K562 (cell line): ENCODE results near the gene REEP2. TPM values are rescaled to one million over a fixed set of nuclear protein-coding genes. Genes with fewer than 3 reads are reported as not detected.

Source experiments
- BACH1 ChIP-seq: fragments of 200-800 bp; sonication (Bioruptor generic); IDR thresholded peaks from 2 replicates; pipeline ENCODE4 v1.6.1; 2016; ENCODE audit warnings: missing genetic modification characterization, missing compliant biosample characterization
- FUS ChIP-seq: fragments of 200-400 bp; formaldehyde crosslinking; optimal IDR thresholded peaks from 2 replicates; pipeline ENCODE3; 2017; ENCODE audit warnings: low read depth, low read length
- GATAD2B ChIP-seq: fragments of 450-650 bp; IDR thresholded peaks from 2 replicates; pipeline ENCODE4 v1.6.1; 2017; ENCODE audit warnings: mild to moderate bottlenecking, borderline replicate concordance
- HDAC8 ChIP-seq: fragments of 450-650 bp; IDR thresholded peaks from 2 replicates; pipeline ENCODE4 v1.6.1; 2016; ENCODE audit warnings: mild to moderate bottlenecking, missing genetic modification characterization, moderate library complexity, missing compliant biosample characterization
- NFIC ChIP-seq: fragments of 450-650 bp; IDR thresholded peaks from 2 replicates; pipeline ENCODE4 v1.6.1; 2017; ENCODE audit warnings: mild to moderate bottlenecking, inconsistent platforms
- PHF8 ChIP-seq: fragments of 200-600 bp; sonication (generic); IDR thresholded peaks from 2 replicates; pipeline ENCODE4 v1.6.1; 2012; ENCODE audit warnings: mixed run types, mild to moderate bottlenecking, inconsistent platforms, low read length, moderate library complexity, borderline replicate concordance
- RBBP5 ChIP-seq: fragments of 200-600 bp; sonication (generic); IDR thresholded peaks from 2 replicates; pipeline ENCODE4 v1.6.1; 2012; ENCODE audit warnings: borderline replicate concordance, mild to moderate bottlenecking, low read length, control low read depth, inconsistent platforms; ENCODE audit not compliant: insufficient read depth, poor library complexity, severe bottlenecking
- SP2 ChIP-seq: IDR thresholded peaks from 2 replicates; pipeline ENCODE4 v1.6.1; 2011; ENCODE audit warnings: mild to moderate bottlenecking, low read depth, low read length, moderate library complexity; ENCODE audit not compliant: poor library complexity, severe bottlenecking; ENCODE audit errors: extremely low read depth
- UBTF ChIP-seq, 2 experiments: IDR thresholded peaks; 2 replicates each; pipeline ENCODE4 v1.6.1; 2012; ENCODE audit warnings: improper control_type of control experiment in 2 of 2, low read depth in 2 of 2, low read length in 2 of 2, borderline replicate concordance in 1 of 2
- ZNF785 ChIP-seq: fragments of 250-450 bp; sonication (Bioruptor Pico); IDR thresholded peaks from 2 replicates; pipeline ENCODE4 v1.4.0; 2020; ENCODE audit warnings: mild to moderate bottlenecking
- polyA plus RNA-seq, 8 experiments: library from polyadenylated mRNA; depleted of rRNA in 4 of 8; stranded (reverse) in 5 of 8; unstranded in 3 of 8; fragments of >200 nt; fragmentation: Nextera tagmentation in 2 of 8; fragmentation: Illumina TruSeq in 1 of 8; extraction: Ambion mirVana in 2 of 8; extraction: Trizol in 1 of 8; gene quantifications; 2 replicates each; pipeline versions ENCODE4 v1.2.1 to v1.2.3, GENCODE V29; 2011 to 2014; ENCODE audit warnings: inconsistent platforms in 1 of 8, missing spikeins in 1 of 8
- total RNA-seq, 7 experiments: library from RNA; depleted of rRNA in 6 of 7; stranded (reverse); fragments of >200 nt in 6 of 7; fragmentation: Illumina TruSeq in 2 of 7; extraction: Trizol in 2 of 7; gene quantifications; 2 replicates each; pipeline versions ENCODE4 v1.2.1 to v1.2.3, GENCODE V29; 2011 to 2021; ENCODE audit warnings: low replicate concordance in 1 of 7
- TF ChIP-seq, protein P1 (sequence below), 3 experiments: IDR thresholded peaks in 2 of 3; conservative IDR thresholded peaks in 1 of 3; 2 replicates each; pipeline ENCODE4 v1.5.1; 2011 to 2012; ENCODE audit warnings: low read length in 3 of 3, mild to moderate bottlenecking in 3 of 3, control low read depth in 2 of 3, improper control_type of control experiment in 1 of 3, inconsistent platforms in 1 of 3, low read depth in 1 of 3, mixed read lengths in 1 of 3, moderate library complexity in 1 of 3; ENCODE audit not compliant: insufficient read depth in 2 of 3
- TF ChIP-seq, protein P2 (sequence below): fragments of 450-650 bp; IDR thresholded peaks from 2 replicates; pipeline ENCODE4 v1.7.1; 2018; ENCODE audit warnings: mild to moderate bottlenecking, low read depth; ENCODE audit not compliant: partially characterized antibody
- TF ChIP-seq, protein P3 (sequence below): fragments of 450-650 bp; formaldehyde crosslinking; IDR thresholded peaks from 2 replicates; pipeline ENCODE4 v1.4.0; 2022; ENCODE audit warnings: missing genetic modification characterization

REEP2 gene
- total and polyA plus RNA-seq, 9 of the 15 experiments (the other 6 are each of a cell fraction or from before 2014, with no cell fraction given) = 0.03 to 1.1 (median 0.12) TPM; not detected in 1

DNA sequence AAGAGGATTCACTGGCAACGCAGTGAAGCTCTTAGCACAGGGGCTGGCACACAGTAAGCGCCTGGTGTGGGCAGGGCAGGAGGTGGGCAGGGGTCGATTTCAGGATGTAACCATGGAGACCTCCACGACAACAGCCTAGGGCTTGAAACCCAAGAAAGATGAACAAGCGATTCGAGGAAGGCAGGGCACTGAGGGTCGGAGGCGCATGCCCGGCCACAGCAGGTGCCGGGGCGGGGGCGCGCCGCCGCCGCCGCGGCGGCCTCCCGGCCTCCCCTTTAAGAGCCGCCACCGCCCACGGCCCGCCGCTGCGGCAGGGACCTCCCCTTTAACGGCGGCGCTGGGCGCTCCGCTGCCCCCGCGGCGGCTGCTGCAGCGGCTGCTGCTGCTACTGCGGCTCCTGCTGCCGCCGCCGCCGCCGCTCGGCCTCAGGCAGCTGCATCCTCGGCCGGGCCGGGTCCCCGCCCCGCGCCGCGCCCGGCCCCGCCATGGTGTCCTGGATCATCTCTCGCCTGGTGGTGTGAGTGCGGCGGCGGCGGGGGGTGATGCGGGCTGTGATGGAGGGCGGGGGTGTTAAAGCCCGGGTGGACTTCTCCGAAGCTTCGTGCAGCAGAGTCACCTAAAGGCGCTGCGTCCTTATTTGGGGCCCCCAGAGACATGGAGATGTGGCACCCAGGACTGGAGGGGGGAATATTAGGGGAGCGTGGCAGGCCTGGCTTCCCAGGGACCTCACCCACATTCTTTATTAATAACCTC is at the start of gene REEP2 (continued):
- TF ChIP-seq SP2 (no peak), PHF8 (no peak), ZNF785 (CRISPR knock-in tag) (no peak), FUS (no peak), NFIC (no peak), HDAC8 (tag) (no peak), UBTF (IDR thresholded peaks at IDR 0.05; ENCODE audit: borderline replicate concordance in 1 of 2, low read depth in 2 of 2, low read length in 2 of 2) (0 out of 4 replicates have a peak, but pooled peaks of 1 of the 2 experiments have one; percentile 43), BACH1 (tag) (no peak), RBBP5 (no peak), GATAD2B (peak; percentile 76)
- TF ChIP-seq, protein P1, sequence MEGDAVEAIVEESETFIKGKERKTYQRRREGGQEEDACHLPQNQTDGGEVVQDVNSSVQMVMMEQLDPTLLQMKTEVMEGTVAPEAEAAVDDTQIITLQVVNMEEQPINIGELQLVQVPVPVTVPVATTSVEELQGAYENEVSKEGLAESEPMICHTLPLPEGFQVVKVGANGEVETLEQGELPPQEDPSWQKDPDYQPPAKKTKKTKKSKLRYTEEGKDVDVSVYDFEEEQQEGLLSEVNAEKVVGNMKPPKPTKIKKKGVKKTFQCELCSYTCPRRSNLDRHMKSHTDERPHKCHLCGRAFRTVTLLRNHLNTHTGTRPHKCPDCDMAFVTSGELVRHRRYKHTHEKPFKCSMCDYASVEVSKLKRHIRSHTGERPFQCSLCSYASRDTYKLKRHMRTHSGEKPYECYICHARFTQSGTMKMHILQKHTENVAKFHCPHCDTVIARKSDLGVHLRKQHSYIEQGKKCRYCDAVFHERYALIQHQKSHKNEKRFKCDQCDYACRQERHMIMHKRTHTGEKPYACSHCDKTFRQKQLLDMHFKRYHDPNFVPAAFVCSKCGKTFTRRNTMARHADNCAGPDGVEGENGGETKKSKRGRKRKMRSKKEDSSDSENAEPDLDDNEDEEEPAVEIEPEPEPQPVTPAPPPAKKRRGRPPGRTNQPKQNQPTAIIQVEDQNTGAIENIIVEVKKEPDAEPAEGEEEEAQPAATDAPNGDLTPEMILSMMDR (IDR thresholded peaks at IDR 0.05 in 2 of 3, conservative IDR thresholded peaks at IDR 0.05 in 1 of 3; ENCODE audit: insufficient read depth in 2 of 3, low read depth in 1 of 3, low read length in 3 of 3) = peak in 1 of 3 experiments; percentile 3; a peak in 1 of 6 replicates
- TF ChIP-seq, protein P2, sequence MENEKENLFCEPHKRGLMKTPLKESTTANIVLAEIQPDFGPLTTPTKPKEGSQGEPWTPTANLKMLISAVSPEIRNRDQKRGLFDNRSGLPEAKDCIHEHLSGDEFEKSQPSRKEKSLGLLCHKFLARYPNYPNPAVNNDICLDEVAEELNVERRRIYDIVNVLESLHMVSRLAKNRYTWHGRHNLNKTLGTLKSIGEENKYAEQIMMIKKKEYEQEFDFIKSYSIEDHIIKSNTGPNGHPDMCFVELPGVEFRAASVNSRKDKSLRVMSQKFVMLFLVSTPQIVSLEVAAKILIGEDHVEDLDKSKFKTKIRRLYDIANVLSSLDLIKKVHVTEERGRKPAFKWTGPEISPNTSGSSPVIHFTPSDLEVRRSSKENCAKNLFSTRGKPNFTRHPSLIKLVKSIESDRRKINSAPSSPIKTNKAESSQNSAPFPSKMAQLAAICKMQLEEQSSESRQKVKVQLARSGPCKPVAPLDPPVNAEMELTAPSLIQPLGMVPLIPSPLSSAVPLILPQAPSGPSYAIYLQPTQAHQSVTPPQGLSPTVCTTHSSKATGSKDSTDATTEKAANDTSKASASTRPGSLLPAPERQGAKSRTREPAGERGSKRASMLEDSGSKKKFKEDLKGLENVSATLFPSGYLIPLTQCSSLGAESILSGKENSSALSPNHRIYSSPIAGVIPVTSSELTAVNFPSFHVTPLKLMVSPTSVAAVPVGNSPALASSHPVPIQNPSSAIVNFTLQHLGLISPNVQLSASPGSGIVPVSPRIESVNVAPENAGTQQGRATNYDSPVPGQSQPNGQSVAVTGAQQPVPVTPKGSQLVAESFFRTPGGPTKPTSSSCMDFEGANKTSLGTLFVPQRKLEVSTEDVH = no peak
- TF ChIP-seq, protein P3, sequence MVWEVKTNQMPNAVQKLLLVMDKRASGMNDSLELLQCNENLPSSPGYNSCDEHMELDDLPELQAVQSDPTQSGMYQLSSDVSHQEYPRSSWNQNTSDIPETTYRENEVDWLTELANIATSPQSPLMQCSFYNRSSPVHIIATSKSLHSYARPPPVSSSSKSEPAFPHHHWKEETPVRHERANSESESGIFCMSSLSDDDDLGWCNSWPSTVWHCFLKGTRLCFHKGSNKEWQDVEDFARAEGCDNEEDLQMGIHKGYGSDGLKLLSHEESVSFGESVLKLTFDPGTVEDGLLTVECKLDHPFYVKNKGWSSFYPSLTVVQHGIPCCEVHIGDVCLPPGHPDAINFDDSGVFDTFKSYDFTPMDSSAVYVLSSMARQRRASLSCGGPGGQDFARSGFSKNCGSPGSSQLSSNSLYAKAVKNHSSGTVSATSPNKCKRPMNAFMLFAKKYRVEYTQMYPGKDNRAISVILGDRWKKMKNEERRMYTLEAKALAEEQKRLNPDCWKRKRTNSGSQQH (CRISPR knock-in tag) = no peak
